OCI-M2 (cell line): ENCODE data around the gene CD300LB.
"Not testable (repeated sequence)": the region's sequence is repeated elsewhere in the genome, so short reads cannot be mapped to it uniquely, and the experiment has no call there.

Experiments
- DNase-seq: peaks from one replicate; lab custom pipeline; 2025; ENCODE audit not compliant: unreplicated experiment; lab: John Stamatoyannopoulos, UW

The CD300LB gene

GRCh38 chr17:74531231-74531761, at the start of gene CD300LB:
Gene CD300LB, minus strand, starts transcription at chr17:74531475. Its CDS starts 125 bp downstream, at chr17:74531350.
- DNase-seq = no peak

GRCh38 chr17:74579900-74580299, 48.6 kb upstream of the CD300LB start:
- DNase-seq = no peak

- no peak for DNase-seq
These were observed 47.7 kb upstream of the CD300LB start for GRCh38 chr17:74578979-74579378.

GRCh38 chr17:74574489-74575142, 43.3 kb upstream of the CD300LB start:
- DNase-seq = no peak

GRCh38 chr17:74573635-74574034, 42.4 kb upstream of the CD300LB start:
- DNase-seq = not testable (repeated sequence)

- no peak for DNase-seq
These were observed 41.9 kb upstream of the CD300LB start for GRCh38 chr17:74573169-74573568.

- DNase-seq = no peak
These were observed 40.5 kb upstream of the CD300LB start for GRCh38 chr17:74571621-74572270.

GRCh38 chr17:74569020-74570003, 38.0 kb upstream of the CD300LB start:
- DNase-seq = no peak

GRCh38 chr17:74568106-74568873, 37.0 kb upstream of the CD300LB start:
- no peak for DNase-seq

- DNase-seq = no peak
These were observed 36.1 kb upstream of the CD300LB start, which contains the start of gene CD300H for GRCh38 chr17:74567397-74567796. Gene CD300H, minus strand, starts transcription at chr17:74567509.

GRCh38 chr17:74566132-74566753, 35.0 kb upstream of the CD300LB start:
- no peak for DNase-seq

GRCh38 chr17:74565126-74565525, 33.9 kb upstream of the CD300LB start:
- DNase-seq = no peak

- no peak for DNase-seq
These were observed 32.1 kb upstream of the CD300LB start for GRCh38 chr17:74563358-74563757.

- DNase-seq = no peak
These were observed 30.3 kb upstream of the CD300LB start for GRCh38 chr17:74561586-74561985.

- DNase-seq = no peak
These were observed 27.7 kb upstream of the CD300LB start for GRCh38 chr17:74558882-74559519.

- DNase-seq = not testable (repeated sequence)
These were observed 27.1 kb upstream of the CD300LB start for GRCh38 chr17:74558402-74558801.

- no peak for DNase-seq
These were observed 24.2 kb upstream of the CD300LB start for GRCh38 chr17:74555427-74555940.

GRCh38 chr17:74554909-74555308, 23.6 kb upstream of the CD300LB start:
- no peak for DNase-seq

GRCh38 chr17:74552037-74552436, 20.8 kb upstream of the CD300LB start:
- no peak for DNase-seq
